Smooth muscle cell of trachea (primary cell): Measurements from ENCODE around the gene FRS2. TPM values are rescaled to one million over a fixed set of nuclear protein-coding genes. Genes with fewer than 3 reads are reported as not detected.

Source experiments
- total RNA-seq: library from RNA; depleted of rRNA; stranded (reverse); fragments of >200 nt; gene quantifications from 2 replicates; pipeline ENCODE4 v1.2.1, GENCODE V29; 2014

The FRS2 gene
- total RNA-seq, result 51.6 and 56.9 TPM in 2 replicates

DNA sequence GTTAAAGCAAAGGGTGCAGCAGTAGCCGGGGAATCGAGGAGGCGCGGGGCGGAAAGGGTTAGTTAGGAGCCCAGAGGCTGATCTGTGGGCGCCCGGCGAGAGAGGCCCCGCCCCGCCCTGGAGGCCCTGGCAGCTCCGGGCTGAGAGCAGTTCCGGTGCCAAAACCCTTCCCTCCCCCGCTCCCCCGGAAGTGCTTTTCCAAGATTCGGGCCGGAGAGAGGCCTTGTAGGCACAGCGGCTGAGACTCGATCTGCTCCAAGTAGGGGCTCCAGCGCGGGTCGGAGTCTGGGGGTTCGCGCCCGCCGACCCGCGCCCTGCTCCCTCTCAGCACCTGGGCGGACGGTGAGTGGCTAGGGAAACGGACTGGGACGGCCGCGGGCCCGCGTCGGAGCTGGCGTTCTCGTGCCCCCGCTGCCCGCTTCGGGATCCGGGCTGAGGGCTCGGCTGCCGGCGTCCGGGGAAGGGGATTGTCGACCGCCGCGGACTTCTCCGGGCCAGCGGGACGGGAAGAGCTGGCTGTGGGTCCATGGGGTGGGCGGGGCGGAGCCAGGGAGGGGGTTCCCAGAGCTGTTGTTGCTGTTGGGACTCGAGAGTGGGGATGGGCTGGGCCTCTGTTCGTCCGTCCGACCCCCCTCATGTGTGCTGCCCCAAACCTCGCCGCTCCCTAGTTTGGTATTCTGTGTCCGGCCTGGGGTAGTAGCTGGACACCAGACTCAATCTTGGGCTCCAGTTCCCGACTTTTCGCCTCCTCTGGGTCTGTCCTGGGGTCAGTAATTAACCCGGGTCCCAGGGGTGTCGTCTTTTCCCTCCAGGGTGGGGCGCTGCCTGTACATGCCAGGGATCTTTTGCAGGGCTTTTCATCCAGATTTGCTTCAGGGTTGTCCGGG lies at the start of gene FRS2:
Gene FRS2, plus strand, starts transcription at position 200 of the 887 bp plus-strand sequence. CDS start 98,643 bp downstream, outside the sequence.

DNA sequence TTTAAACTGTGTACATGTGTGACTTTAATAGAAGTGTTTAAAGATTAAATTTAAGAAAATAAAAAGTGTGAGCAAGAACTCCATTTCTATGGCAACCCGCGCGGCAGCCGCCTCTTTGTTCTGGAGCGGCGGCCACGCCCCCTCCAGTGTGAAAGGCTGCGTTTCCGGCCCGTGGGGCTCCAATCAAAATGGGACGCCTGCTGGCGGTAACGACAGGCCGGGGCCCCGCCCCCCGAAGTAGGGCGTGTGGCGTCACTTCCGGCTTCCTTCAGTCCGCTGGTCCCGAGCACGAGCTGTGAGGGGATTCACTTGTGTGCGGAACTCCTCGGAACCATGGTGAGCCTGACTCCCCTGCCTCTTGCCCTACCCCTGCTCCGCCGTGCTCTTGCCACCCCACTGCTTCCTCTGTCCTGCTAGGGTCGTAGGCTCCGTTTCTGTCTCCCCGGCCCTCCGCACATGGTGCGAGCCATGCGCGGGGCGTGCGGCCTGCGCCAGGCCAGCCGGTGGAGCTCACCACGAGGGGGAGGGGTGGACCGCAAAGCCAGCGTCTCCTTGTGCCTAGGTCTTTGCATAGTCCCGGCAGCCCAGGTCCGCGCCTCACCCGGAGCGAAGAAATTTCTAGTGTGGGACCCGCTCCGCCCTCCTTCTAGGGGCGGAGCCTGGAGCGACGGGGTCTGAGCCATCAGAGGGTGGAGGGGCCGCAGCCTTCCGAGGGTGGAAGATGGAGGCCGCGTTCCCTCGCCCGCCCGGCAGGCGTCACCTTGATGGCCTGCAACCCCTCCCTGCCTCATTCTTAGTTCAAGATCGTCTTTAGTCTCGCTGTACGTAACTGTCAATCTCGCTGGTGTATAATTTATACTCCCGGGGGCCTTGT lies 115.2 kb downstream of the FRS2 start, which contains the start of gene CCT2:
Gene CCT2, plus strand, starts transcription at position 271 of the 874 bp plus-strand sequence. Its CDS starts 63 bp downstream, at position 334.

GRCh38 chr12:69610729-69611128 lies 140.5 kb downstream of the FRS2 start, which contains the start of gene LRRC10:
LRRC10 (minus strand) TSS chr12:69610907; CDS start chr12:69610838, 69 bp downstream.

Other genes with a start within 250 kb of the FRS2 start
- gene CPSF6, start 230.8 kb upstream of the FRS2 start, total RNA-seq, result 22.3 and 28.4 TPM in 2 replicates
- not detected in 2 replicates for gene LYZ, start 122.0 kb upstream of the FRS2 start, total RNA-seq
- 8.1 and 19.1 TPM in 2 replicates for gene YEATS4, start 110.6 kb upstream of the FRS2 start, total RNA-seq
- gene CCT2, start 115.1 kb downstream of the FRS2 start, total RNA-seq, result 208 and 258 TPM in 2 replicates
- not detected in 2 replicates for gene LRRC10, start 140.5 kb downstream of the FRS2 start, total RNA-seq
- not detected in 2 replicates for gene BEST3, start 228.9 kb downstream of the FRS2 start, total RNA-seq